Endothelial cell (in vitro differentiated cells): Measurements from ENCODE around the gene IDH2. TPM values are rescaled to one million over a fixed set of nuclear protein-coding genes. Genes with fewer than 3 reads are reported as not detected.
A peak's percentile ranks its signal among the peaks of the same experiment; 100 is the strongest.
"Not testable (repeated sequence)": the region's sequence is repeated elsewhere in the genome, so short reads cannot be mapped to it uniquely, and the experiment has no call there.

Source experiments
- DNase-seq: peaks from one replicate; pipeline ENCODE4 v3.0.0; 2021; ENCODE audit warnings: low spot score
- H3K27ac Mint-ChIP-seq: one replicate; pipeline ENCODE4 v1.8.0; 2021; ENCODE audit warnings: mixed read lengths, inconsistent platforms; ENCODE audit not compliant: unreplicated experiment
- H3K27me3 Mint-ChIP-seq: one replicate; pipeline ENCODE4 v1.8.0; 2021; ENCODE audit warnings: mild to moderate bottlenecking, moderate library complexity, mixed read lengths, inconsistent platforms; ENCODE audit not compliant: unreplicated experiment
- H3K36me3 Mint-ChIP-seq: one replicate; pipeline ENCODE4 v1.8.0; 2021; ENCODE audit warnings: mild to moderate bottlenecking, low read depth, mixed read lengths, inconsistent platforms; ENCODE audit not compliant: unreplicated experiment
- H3K4me1 Mint-ChIP-seq: one replicate; pipeline ENCODE4 v1.8.0; 2021; ENCODE audit warnings: mild to moderate bottlenecking, mixed read lengths, inconsistent platforms; ENCODE audit not compliant: unreplicated experiment
- H3K4me3 Mint-ChIP-seq: one replicate; pipeline ENCODE4 v1.8.0; 2021; ENCODE audit warnings: mild to moderate bottlenecking, mixed read lengths, inconsistent platforms; ENCODE audit not compliant: unreplicated experiment
- H3K9me3 Mint-ChIP-seq: one replicate; pipeline ENCODE4 v1.8.0; 2021; ENCODE audit warnings: mixed read lengths, inconsistent platforms; ENCODE audit not compliant: unreplicated experiment
- CTCF ChIP-seq: fragments of 200-600 bp; sonication (generic); IDR thresholded peaks from one replicate; pipeline ENCODE4 v1.5.0; 2021; ENCODE audit warnings: antibody characterized with exemption; ENCODE audit not compliant: unreplicated experiment
- long read RNA-seq: library from polyadenylated mRNA; unstranded; transcript quantifications from one replicate; pipeline ENCODE4 v2.0.0, GENCODE V29; 2020; ENCODE audit not compliant: unreplicated experiment
- total RNA-seq: library from RNA; stranded (reverse); fragmentation: NEBNext Ultra II Directional; extraction: Animal tissue kit (Norgen Biotek cat#: 25700); gene quantifications from one replicate; pipeline ENCODE4 v1.2.1, GENCODE V29; 2021; ENCODE audit not compliant: unreplicated experiment

The IDH2 gene
- 133 TPM for total RNA-seq
- long read RNA-seq, transcript IDH2-201 (11 exons, 2,694 nt), result major isoform, 174 of 189 reads
- long read RNA-seq, partial matches to known transcripts, result 6 of 189 reads
- long read RNA-seq, other reads (novel, unspliced or antisense), result 5 of 189 reads

DNA sequence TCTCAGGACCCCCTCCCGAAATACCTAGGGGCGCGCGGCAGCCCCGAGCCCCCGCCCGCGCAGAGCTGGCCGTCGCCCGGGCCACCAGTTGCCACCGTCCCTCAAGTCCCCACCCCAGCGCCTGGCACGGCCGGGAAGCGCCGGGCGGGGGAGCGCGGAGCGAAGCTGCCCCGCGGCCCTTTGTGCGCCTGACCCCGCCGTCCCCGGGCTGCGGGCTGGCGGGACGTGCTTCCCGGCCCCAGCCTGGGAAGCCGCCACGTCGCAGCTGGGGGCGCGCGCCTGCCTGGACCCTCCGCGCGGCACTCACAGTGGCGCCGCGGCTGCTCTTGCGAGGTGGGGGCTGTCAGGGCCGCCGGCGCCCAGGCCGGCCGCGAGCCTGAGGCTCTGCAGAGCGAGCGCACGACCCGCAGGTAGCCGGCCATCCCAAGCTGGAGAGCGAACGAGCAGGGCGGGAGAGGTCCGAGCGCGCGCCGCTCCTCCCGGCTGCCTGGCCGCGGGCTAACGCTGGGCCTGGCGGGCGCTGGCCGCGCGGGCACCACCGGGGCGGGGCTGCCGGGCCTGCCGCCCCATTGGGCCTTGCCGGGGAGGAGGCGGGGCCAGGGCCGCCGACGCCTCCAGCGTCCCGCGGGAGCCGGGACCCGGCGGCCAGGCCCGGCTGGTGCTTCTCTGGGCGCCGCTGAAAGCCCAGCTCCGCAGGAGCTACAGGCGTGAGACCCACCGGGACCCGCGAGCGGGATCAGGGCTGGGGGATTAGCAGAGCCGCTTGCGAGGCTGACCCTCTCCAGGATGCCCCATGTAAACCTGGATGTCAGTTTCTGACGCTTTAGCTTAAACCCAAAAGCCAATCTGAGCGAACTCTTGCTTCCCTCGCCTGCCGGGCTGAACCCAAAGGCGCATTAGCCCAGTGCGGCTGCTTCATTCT, at the start of gene IDH2:
TSS of gene IDH2 (minus strand) at position 500 of the 922 bp plus-strand sequence. CDS start at position 422, 78 bp downstream.
- DNase-seq, result peak; percentile 89
- peak within 1 kb of the TSS; percentile 88 for H3K4me3 Mint-ChIP-seq
- no peaks in the 10 kb centered on the region for H3K9me3 Mint-ChIP-seq
- H3K27ac Mint-ChIP-seq, result peak within 1 kb of the TSS; percentile 87
- H3K27me3 Mint-ChIP-seq, result peaks cover 27% of the 10 kb centered on the region
- H3K4me1 Mint-ChIP-seq, result peaks cover 23% of the 10 kb centered on the region
- no peak for TF ChIP-seq CTCF
- peaks cover 4% of the 10 kb centered on the region for H3K36me3 Mint-ChIP-seq

- not testable (repeated sequence) for DNase-seq, H3K4me3 Mint-ChIP-seq, H3K27me3 Mint-ChIP-seq, H3K27ac Mint-ChIP-seq, H3K36me3 Mint-ChIP-seq, H3K9me3 Mint-ChIP-seq
- H3K4me1 Mint-ChIP-seq, result peaks cover 29% of the 10 kb centered on the region
These were observed 48.3 kb upstream of the IDH2 start for GRCh38 chr15:90150551-90150950.

GRCh38 chr15:90149609-90150340, 47.5 kb upstream of the IDH2 start:
- H3K4me1 Mint-ChIP-seq, result peaks cover 29% of the 10 kb centered on the region
- H3K27ac Mint-ChIP-seq, result no peak overlapping the region
- H3K9me3 Mint-ChIP-seq, result no peaks in the 10 kb centered on the region

GRCh38 chr15:90146198-90146761, 44.0 kb upstream of the IDH2 start:
- not testable (repeated sequence) for H3K27ac Mint-ChIP-seq, H3K9me3 Mint-ChIP-seq, H3K36me3 Mint-ChIP-seq, H3K27me3 Mint-ChIP-seq, DNase-seq, H3K4me3 Mint-ChIP-seq
- peaks cover 15% of the 10 kb centered on the region for H3K4me1 Mint-ChIP-seq

More at GRCh38 chr15:90149609-90150340, 47.5 kb upstream of the IDH2 start:
- DNase-seq, result no peak
- Mint-ChIP-seq H3K36me3 (no peaks in the 10 kb centered on the region), H3K27me3 (peaks cover 7% of the 10 kb centered on the region), H3K4me3 (no peak overlapping the region)
- TF ChIP-seq CTCF, result no peak

DNA sequence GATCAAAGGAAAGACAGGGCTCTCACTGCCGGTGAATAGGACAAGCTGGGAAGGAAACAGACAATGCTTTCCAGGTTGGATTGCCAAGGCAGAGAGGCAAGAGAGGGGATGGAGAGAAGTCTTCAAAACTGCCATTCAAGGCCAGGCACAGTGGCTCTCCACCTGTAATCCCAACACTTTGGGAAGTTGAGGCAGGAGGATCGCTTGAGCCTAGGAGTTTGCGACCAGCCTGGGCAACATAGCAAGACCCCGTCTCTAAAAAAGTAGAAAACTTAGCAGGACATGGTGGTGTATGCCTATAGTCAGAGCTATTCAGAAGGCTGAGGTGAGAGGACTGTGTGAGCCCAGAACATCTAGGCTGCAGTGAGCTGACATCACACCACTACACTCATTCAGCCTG, 43.5 kb upstream of the IDH2 start:
- Mint-ChIP-seq H3K9me3 (no peaks in the 10 kb centered on the region), H3K4me1 (peaks cover 15% of the 10 kb centered on the region), H3K36me3 (no peaks in the 10 kb centered on the region), H3K4me3 (no peak overlapping the region), H3K27me3 (peaks cover 7% of the 10 kb centered on the region), H3K27ac (no peak overlapping the region)
- TF ChIP-seq CTCF, result no peak
- no peak for DNase-seq
